Measurements from ENCODE around the gene PLCL1. TPM values are rescaled to one million over a fixed set of nuclear protein-coding genes. Genes with fewer than 3 reads are reported as not detected.

The PLCL1 gene
- total RNA-seq, 4 donors from 2014 or later, result 0.34 to 4.2 (median 1.2) TPM

DNA sequence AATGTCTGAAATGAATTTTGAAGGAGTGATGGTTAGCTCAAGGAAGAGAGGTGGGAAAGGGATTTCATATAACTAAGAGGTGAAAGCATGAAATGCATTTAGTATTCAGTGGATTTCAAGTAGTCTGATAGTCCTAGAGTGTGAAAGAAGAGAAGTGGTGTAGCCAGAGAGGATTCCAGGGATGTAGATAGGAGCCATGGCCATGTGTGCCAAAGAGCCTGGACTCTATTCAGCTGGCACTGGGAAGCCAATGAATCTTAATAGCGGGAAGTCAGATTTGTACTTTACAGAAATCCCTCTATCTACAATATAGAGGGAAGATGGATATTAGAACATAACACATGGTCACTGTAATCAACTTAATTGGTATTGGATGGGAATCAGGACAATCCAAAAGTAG lies 10.9 kb upstream of the PLCL1 start:
- intact Hi-C loops (cut with DNase I), result no loop called here
- 67 to 73% methylated on average over 1 of the region's 1 CpG for WGBS, 2 donors
- Histone ChIP-seq H3K4me1 (no peaks in the 10 kb centered on the region), H3K36me3 (no peaks in the 10 kb centered on the region), H3K9me3 (no peaks in the 10 kb centered on the region), H3K27ac (no peak overlapping the region), H3K27me3 (peaks cover 0 to 14% (median 0%) of the 10 kb centered on the region in 4 donors), H3K4me3 (no peak overlapping the region)
- DNase-seq, result no peak
- no peak for TF ChIP-seq POLR2A (IDR thresholded peaks at IDR 0.05)
- TF ChIP-seq, protein P1, sequence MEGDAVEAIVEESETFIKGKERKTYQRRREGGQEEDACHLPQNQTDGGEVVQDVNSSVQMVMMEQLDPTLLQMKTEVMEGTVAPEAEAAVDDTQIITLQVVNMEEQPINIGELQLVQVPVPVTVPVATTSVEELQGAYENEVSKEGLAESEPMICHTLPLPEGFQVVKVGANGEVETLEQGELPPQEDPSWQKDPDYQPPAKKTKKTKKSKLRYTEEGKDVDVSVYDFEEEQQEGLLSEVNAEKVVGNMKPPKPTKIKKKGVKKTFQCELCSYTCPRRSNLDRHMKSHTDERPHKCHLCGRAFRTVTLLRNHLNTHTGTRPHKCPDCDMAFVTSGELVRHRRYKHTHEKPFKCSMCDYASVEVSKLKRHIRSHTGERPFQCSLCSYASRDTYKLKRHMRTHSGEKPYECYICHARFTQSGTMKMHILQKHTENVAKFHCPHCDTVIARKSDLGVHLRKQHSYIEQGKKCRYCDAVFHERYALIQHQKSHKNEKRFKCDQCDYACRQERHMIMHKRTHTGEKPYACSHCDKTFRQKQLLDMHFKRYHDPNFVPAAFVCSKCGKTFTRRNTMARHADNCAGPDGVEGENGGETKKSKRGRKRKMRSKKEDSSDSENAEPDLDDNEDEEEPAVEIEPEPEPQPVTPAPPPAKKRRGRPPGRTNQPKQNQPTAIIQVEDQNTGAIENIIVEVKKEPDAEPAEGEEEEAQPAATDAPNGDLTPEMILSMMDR (IDR thresholded peaks at IDR 0.05), result no peak

DNA sequence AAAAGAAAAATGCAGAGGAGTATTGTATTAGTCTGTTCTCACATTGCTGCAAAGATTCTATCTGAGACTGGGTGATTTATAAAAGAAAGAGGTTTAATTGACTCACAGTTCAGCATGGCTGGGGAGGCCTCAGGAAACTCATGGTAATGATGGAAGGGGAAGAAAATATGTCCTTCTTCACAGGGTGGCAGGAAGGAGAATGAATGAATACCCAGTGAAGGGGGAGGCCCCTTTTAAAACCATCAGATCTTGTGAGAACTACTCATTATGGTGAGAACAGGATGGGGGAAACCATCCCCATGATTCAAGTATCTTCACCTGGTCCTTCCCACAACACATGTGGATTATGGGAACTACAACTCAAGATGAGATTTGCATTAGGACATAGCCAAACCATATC lies 9.1 kb upstream of the PLCL1 start:
- Histone ChIP-seq H3K36me3 (no peaks in the 10 kb centered on the region), H3K27me3 (peaks cover 0 to 7% (median 0%) of the 10 kb centered on the region in 4 donors), H3K4me1 (no peaks in the 10 kb centered on the region), H3K9me3 (no peaks in the 10 kb centered on the region), H3K27ac (no peak overlapping the region), H3K4me3 (no peak overlapping the region)
- intact Hi-C loops (cut with DNase I), result no loop called here
- TF ChIP-seq, protein P1 (IDR thresholded peaks at IDR 0.05), result no peak
- TF ChIP-seq POLR2A (IDR thresholded peaks at IDR 0.05), result no peak
- no peak for DNase-seq

DNA sequence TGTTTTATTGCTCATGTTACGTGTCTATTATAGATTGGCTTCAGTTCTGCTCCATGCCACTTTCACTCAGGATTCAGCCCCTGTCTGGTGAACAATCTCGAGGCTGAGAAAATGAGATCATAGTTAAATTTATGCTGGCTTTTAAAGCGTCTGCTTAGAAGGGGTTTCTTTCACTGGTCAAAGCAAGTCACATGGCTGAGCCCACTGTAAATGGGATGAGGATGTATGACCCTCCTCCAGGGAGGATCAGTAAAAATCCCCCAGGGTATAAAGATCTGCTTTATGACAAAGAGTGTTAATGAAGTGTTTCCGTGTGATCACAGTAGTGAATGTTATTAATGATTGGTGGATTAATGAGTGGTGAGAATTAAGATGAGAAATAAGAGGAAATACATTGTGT lies 6.2 kb upstream of the PLCL1 start:
- no peak overlapping the region for H3K4me3 ChIP-seq
- H3K27ac ChIP-seq, result no peak overlapping the region
- H3K36me3 ChIP-seq, result no peaks in the 10 kb centered on the region
- intact Hi-C loops (cut with DNase I), result no loop called here
- peaks cover under 1 to 2% (median 1%) of the 10 kb centered on the region in 3 donors for H3K4me1 ChIP-seq
- peaks cover 0 to 13% (median 0%) of the 10 kb centered on the region in 4 donors for H3K27me3 ChIP-seq
- no peak for DNase-seq
- no peaks in the 10 kb centered on the region for H3K9me3 ChIP-seq
- no peak for TF ChIP-seq POLR2A (IDR thresholded peaks at IDR 0.05)
- TF ChIP-seq, protein P1 (IDR thresholded peaks at IDR 0.05), result no peak
- WGBS, 2 donors, result 47 to 58% methylated on average over 4 of the region's 4 CpGs

DNA sequence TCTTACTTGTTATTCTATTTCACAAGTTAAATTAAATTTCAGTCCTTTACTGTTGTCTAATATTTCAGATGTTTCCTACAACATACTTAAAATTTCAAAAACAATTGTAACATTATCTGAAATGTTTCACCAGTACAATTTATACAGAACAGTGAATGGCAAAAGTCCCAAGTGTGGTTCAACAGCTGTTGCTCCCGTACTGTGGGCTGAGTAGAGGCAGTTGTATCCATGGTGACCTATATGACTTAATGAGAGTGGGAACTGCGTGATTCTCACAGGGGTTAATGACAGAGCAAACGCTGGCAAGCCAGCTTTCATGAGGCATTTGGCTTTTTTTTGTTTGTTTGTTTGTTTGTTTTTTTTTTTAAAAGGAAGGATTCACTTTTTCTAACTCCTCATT lies 5.3 kb upstream of the PLCL1 start:
- Histone ChIP-seq H3K27me3 (peaks cover 0 to 13% (median 0%) of the 10 kb centered on the region in 4 donors), H3K27ac (no peak overlapping the region), H3K4me3 (no peak overlapping the region), H3K9me3 (no peaks in the 10 kb centered on the region), H3K36me3 (no peaks in the 10 kb centered on the region), H3K4me1 (peaks cover 9 to 11% (median 9%) of the 10 kb centered on the region in 3 donors)
- DNase-seq, result no peak
- no peak for TF ChIP-seq POLR2A (IDR thresholded peaks at IDR 0.05)
- TF ChIP-seq, protein P1 (IDR thresholded peaks at IDR 0.05), result no peak
- intact Hi-C loops (cut with DNase I), result no loop called here
- WGBS, 2 donors, result 68% methylated on average over 3 of the region's 3 CpGs

DNA sequence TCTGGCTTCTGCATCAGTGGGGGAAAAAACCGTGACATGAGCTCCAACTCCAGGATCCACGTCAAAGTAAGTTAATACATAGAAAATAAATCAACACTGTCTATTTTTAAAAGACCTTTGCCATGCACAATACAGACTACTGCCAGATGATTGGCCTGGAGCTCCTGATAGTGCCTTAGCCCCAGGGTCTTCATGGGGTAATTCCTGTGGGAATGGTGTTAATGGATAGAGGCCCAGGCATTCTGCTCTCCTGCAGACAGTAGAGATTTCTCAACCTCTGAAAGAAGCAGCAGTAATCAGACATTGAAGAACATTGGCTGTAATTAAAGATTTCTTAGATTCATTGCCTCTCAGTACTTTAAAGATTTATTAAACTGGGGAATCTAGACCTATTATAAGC lies 4.3 kb upstream of the PLCL1 start:
- Histone ChIP-seq H3K4me1 (peaks cover 9 to 17% (median 11%) of the 10 kb centered on the region in 3 donors), H3K4me3 (no peak overlapping the region)
- WGBS, 2 donors, result 78 to 94% methylated on average over 2 of the region's 2 CpGs

More for the DNA sequence above, 4.3 kb upstream of the PLCL1 start:
- intact Hi-C loops (cut with DNase I), result loop anchor here (5.0 kb wide), 2 partner anchors 332 to 492 kb away; no protein-coding TSS in a partner anchor
- Histone ChIP-seq H3K27ac (no peak overlapping the region), H3K9me3 (no peaks in the 10 kb centered on the region), H3K27me3 (peaks cover 0 to 13% (median 0%) of the 10 kb centered on the region in 4 donors), H3K36me3 (no peaks in the 10 kb centered on the region)
- no peak for DNase-seq
- TF ChIP-seq POLR2A (IDR thresholded peaks at IDR 0.05), result no peak
- TF ChIP-seq, protein P1 (IDR thresholded peaks at IDR 0.05), result no peak

Data from esophagus squamous epithelium (tissue), 5 donors.